Activated T-helper 2 cell treated with anti-CD3 and anti-CD28 coated beads, Interferon-gamma antibody, Interleukin-2, Interleukin-4, amounts not matched to agents 10 μg/mL and 5 μg/mL and 100 μg/mL, durations not matched to agents 14 hours and 24 hours and 36 hours (primary cell): Measurements from ENCODE around the gene ANAPC7. TPM values are rescaled to one million over a fixed set of nuclear protein-coding genes. Genes with fewer than 3 reads are reported as not detected.
"Not testable (repeated sequence)": the region's sequence is repeated elsewhere in the genome, so short reads cannot be mapped to it uniquely, and the experiment has no call there.

Experiments used
- DNase-seq: peaks from one replicate; pipeline ENCODE4 v3.0.0; 2021; ENCODE audit warnings: low spot score
- H3K27ac Mint-ChIP-seq: one replicate; pipeline ENCODE4 v1.8.0; 2021; ENCODE audit warnings: mixed read lengths
- H3K27me3 Mint-ChIP-seq: one replicate; pipeline ENCODE4 v1.8.0; 2021; ENCODE audit warnings: low read depth, mixed read lengths
- H3K36me3 Mint-ChIP-seq: one replicate; pipeline ENCODE4 v1.8.0; 2021; ENCODE audit warnings: low read depth, mixed read lengths
- H3K4me1 Mint-ChIP-seq: one replicate; pipeline ENCODE4 v1.8.0; 2021; ENCODE audit warnings: low read depth, mixed read lengths
- H3K4me3 Mint-ChIP-seq: one replicate; pipeline ENCODE4 v1.8.0; 2021; ENCODE audit warnings: low read depth, mild to moderate bottlenecking, moderate library complexity, mixed read lengths
- H3K9me3 Mint-ChIP-seq: one replicate; pipeline ENCODE4 v1.8.0; 2021; ENCODE audit warnings: mixed read lengths
- intact Hi-C: fragments of 100-400 bp; cut with micrococcal nuclease; formaldehyde crosslinking; loops from one replicate; pipeline ENCODE4 v1.15.1; 2023
- total RNA-seq: library from RNA; stranded (reverse); gene quantifications from 2 replicates; pipeline ENCODE4 v1.2.3, GENCODE V29; 2022

ANAPC7 gene
- total RNA-seq, 1 donor from 2014 or later = 68.4 TPM

DNA sequence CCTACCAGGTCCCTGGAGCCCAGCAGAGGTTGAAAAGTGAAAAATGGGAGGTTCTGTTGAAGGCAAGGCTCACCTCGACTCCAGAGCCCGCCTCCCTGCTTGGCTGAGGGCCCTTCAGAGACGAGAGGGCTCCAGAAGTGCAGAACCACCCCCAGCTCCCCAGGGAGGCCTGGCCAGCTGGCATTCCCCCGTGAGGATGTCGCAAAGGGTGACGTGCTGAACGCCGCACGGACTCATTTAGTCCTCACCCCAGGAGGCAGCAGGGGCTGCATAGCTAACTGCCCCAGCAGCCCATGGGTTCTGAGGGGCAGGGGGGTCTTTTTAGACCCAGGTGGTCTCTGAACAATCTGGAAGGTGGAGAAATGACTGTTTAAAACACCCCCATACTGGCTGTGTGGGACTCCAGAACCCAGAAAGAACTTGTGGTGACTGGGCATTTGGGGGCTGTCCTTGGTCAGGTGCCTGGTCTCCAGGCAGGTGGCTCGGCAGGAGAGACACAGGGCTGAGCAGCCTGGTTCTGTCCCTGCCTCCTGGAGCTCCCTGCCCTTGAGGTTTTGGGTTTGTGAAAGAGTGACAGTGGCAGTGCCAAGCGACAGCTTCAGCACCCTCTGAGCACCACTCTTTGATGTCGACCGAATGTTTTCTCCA, 32.0 kb downstream of the ANAPC7 start:
- intact Hi-C loops = no loop called here
- Mint-ChIP-seq H3K4me3 (no peak overlapping the region), H3K27ac (no peak overlapping the region), H3K4me1 (no peaks in the 10 kb centered on the region), H3K9me3 (no peaks in the 10 kb centered on the region), H3K36me3 (peaks cover 38% of the 10 kb centered on the region), H3K27me3 (no peaks in the 10 kb centered on the region)
- no peak for DNase-seq

DNA sequence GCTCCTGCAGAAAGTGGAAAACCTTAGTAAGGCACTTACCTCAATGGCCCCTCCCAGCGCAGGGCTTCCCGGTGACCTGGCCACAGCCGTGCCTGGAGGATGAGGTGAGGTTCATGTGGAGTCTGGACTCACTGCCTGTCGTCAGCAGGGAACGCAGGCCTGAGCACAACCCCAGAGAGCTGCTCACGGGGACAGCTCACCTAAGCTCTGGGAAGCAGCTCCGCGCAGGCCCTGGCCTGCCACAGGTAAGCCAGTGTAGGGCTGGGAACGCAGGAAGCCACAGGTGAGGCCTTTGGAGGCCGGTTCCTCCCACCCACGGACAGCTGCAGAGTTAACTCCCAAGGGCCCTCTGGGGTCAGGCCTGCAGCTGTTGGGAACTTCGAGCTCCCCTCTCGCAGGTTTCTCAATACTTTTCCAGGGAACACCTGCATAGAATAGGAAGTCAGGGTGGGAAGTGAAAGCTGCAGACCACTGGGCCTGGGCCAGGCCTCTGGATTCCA, 32.7 kb downstream of the ANAPC7 start:
- no peaks in the 10 kb centered on the region for H3K4me1 Mint-ChIP-seq
- no peaks in the 10 kb centered on the region for H3K27me3 Mint-ChIP-seq
- peaks cover 34% of the 10 kb centered on the region for H3K36me3 Mint-ChIP-seq
- no peak for DNase-seq
- no peak overlapping the region for H3K27ac Mint-ChIP-seq
- H3K4me3 Mint-ChIP-seq = no peak overlapping the region
- intact Hi-C loops = no loop called here
- no peaks in the 10 kb centered on the region for H3K9me3 Mint-ChIP-seq

DNA sequence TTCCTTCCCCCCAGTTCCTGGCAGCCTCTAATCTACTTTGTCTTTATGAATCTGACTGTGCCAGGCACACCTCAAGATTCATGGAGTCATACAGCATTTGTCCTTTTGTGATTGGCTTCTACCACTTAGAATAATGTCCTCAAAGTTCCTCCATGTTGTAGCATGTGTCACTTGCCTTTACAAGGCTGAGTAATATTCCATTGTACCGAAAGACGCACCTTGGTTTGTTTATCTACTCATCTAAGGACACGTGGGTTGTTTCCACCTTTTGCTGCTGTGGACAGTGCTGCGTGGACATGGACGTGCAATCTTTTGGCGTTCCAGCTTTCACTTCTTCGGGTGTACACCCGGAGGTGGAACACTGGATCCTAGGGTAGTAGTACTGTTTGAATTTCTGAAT, 33.5 kb downstream of the ANAPC7 start:
- H3K9me3 Mint-ChIP-seq = no peaks in the 10 kb centered on the region
- H3K27ac Mint-ChIP-seq = no peak overlapping the region
- peaks cover 28% of the 10 kb centered on the region for H3K36me3 Mint-ChIP-seq
- DNase-seq = no peak
- intact Hi-C loops = no loop called here
- no peak overlapping the region for H3K4me3 Mint-ChIP-seq
- no peaks in the 10 kb centered on the region for H3K4me1 Mint-ChIP-seq
- no peaks in the 10 kb centered on the region for H3K27me3 Mint-ChIP-seq

DNA sequence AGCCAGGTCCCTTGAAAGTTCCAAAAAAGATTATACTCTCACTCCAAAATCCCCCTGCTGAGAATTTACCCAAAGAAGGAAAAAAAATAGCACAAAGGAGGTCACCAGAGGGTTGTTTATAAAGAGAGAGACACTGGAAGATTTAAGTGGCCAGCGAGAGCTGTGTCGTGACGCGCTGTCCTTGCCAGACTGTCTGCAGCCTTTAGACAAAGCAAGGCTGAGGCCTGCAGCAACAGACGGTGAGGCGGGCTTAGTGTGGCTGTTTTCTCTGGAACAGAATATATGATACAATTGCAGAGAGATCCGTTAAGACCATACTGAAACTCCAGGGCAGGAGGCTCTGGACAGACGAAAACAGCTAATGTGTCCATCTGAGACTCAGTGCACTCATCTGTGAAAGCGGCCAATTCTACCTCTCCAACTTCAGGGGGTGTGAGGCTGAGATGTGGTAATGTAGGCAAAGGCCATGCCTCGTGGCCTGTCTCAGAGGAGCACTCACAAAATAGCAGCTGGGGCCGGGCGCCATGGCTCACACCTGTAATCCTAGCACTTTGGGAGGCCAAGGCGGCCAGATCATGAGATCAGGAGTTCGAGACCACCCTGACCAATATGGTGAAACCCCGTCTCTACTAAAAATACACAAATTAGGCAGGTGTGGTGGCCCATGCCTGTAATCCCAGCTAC, 36.2 kb downstream of the ANAPC7 start:
- no peak for DNase-seq
- H3K4me1 Mint-ChIP-seq = no peaks in the 10 kb centered on the region
- no peaks in the 10 kb centered on the region for H3K9me3 Mint-ChIP-seq
- intact Hi-C loops = no loop called here
- peaks cover 4% of the 10 kb centered on the region for H3K36me3 Mint-ChIP-seq
- no peak overlapping the region for H3K27ac Mint-ChIP-seq
- H3K4me3 Mint-ChIP-seq = no peak overlapping the region
- no peaks in the 10 kb centered on the region for H3K27me3 Mint-ChIP-seq

DNA sequence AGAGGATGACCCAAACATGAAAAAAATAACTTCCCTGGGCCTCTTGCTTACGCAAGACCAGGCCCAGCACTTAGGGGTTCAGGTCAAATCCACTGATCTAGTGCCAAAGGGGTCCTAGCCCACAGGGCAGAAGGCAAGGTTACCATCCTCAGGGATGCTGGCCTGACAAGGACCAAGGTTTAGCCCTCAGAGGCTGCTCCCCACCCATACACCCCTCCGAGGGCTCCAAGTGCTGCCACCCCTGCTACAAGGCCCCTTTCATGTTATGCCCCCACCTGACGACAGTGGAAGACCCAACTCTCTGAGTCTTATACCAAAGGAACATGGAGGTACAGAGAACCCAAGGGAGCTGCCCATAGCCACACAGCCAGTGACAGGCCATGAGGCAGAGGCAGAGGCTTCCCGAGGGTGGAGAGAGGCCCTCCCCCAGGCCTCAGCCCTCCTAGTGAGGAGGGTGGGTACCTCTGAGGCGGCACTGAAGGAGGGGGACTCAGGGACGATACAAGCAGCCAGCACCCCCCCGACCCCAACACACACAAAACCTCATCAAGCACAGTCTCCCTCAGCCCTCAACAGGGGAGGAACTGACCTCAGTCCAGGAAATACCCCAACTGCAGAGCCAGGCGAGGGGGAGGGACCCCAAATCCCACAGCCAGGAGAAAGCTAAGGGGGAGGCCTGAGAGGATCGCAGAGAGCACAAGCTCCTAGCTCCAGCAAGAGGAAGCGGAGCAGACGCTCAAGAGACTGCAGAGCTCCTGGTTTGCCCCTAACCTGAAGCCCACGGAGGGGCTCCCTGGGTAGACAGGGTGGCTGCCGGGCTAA, 37.0 kb downstream of the ANAPC7 start:
- Mint-ChIP-seq H3K9me3 (no peaks in the 10 kb centered on the region), H3K4me1 (no peaks in the 10 kb centered on the region), H3K27me3 (no peaks in the 10 kb centered on the region), H3K4me3 (no peak overlapping the region), H3K27ac (no peak overlapping the region), H3K36me3 (peaks cover 4% of the 10 kb centered on the region)
- no peak for DNase-seq
- intact Hi-C loops = no loop called here

DNA sequence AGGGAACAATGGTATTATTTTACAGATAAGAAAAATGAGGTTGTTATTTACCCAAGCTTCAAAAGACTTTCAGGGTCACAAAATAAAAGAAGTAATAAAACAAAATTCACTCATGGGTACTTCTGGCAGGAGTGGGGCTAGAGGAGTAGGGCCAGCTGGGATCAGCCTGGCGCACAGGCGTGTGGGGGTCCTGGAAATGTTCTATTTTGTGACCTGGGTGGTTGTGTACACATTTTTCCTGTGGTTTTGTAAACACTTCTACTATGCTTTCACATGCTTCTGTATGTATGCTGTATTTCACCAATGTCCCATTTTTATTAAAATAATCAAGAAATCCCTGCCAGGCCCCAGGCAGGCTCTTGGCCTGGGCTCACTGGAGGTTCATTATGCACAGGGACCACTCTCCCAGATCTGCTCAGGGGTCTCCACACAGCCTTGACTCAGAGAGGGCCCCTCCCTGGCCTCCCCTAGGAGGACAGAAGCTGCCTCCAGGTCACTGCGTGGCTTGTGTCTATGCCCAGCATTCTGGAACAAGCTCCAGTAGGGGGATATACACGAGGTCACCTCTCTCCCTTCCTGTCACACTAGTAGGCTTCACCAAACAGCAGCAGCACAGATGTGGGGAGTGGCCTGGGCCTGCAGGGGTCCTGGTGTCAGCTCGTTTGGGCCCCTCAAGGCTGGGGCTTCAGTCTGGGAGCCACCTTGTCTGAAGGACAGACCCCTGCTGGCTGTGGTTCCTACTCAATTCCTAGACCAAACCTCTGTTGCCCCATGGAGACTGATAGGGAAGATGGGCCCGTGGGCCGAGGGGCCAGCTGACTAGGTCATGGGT, 37.8 kb downstream of the ANAPC7 start:
- no peak overlapping the region for H3K4me3 Mint-ChIP-seq
- DNase-seq = no peak
- H3K9me3 Mint-ChIP-seq = no peaks in the 10 kb centered on the region
- H3K27ac Mint-ChIP-seq = no peak overlapping the region
- no peaks in the 10 kb centered on the region for H3K27me3 Mint-ChIP-seq
- intact Hi-C loops = no loop called here
- peaks cover 4% of the 10 kb centered on the region for H3K36me3 Mint-ChIP-seq
- no peaks in the 10 kb centered on the region for H3K4me1 Mint-ChIP-seq

DNA sequence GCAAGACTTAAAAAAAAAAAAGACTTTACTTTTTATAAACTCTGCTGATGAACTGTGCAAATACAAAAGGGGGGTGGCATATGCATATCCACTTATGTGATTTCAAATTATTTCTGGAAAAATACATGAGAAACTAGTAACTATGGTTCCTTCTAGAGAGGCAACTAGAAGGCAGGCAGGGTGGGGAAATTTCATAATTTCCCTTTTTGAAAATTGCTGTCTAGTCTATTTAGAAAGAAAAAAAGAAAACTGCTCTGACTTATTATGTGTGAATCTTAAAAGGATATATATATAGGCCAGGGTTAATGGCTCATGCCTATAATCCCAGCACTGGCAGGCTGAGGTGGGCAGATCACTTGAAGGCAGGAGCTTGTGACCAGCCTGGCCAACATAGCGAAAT, 42.3 kb downstream of the ANAPC7 start:
- intact Hi-C loops = no loop called here
- Mint-ChIP-seq H3K4me3 (no peak overlapping the region), H3K36me3 (no peaks in the 10 kb centered on the region), H3K9me3 (no peaks in the 10 kb centered on the region), H3K4me1 (no peaks in the 10 kb centered on the region), H3K27ac (no peak overlapping the region), H3K27me3 (no peaks in the 10 kb centered on the region)
- DNase-seq = no peak

DNA sequence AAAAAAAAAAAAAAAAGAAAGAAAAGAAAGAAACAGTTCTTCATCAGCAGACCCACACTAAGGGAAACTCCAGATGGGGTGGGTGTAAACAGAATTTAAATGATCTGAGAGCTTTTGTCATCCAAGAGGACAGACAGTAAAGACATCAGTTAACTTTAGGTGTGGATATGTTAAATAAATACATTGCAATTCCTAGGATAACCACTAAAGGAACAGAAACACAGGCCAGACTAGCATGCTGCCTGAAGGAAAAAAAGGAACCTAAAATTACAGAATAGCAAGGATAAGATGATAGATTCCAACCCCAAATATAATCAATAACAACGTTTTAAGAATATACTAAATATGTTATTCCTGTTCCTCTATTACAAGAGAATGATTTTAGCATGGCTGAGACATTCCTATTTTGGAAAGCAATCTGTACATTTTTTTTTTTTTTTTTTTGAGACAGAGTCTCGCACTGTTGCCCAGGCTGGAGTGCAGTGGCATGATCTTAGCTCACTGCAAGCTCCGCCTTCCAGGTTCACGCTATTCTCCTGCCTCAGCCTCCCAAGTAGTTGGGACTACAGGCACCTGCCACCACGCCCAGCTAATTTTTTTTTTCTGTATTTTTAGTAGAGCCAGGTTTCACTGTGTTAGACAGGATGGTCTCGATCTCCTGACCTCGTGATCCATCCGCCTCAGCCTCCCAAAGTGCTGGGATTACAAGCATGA, 45.0 kb downstream of the ANAPC7 start:
- H3K9me3 Mint-ChIP-seq, H3K36me3 Mint-ChIP-seq, H3K27ac Mint-ChIP-seq, H3K27me3 Mint-ChIP-seq, DNase-seq, H3K4me3 Mint-ChIP-seq, intact Hi-C loops: not testable (repeated sequence)
- H3K4me1 Mint-ChIP-seq = peaks cover 15% of the 10 kb centered on the region

DNA sequence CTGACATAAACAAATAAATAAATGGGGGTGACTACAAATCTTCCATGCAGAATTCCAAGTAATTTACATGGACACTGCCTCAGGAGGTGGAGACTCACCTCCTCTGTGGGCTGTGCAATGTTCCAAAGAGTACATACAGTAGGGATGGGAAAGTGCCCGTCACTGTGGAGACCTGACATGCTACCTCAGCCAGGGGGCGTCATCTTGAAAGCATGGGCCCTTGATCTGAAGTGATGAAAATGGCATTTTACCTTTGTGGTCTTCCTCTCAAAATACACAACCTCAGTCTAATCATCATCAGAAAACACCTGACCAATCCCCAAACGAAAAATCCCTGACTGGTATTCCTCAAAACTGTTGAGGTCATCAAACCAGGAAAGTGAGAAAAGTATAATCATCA, 48.4 kb downstream of the ANAPC7 start:
- Mint-ChIP-seq H3K4me1 (peaks cover 25% of the 10 kb centered on the region), H3K27ac (no peak overlapping the region), H3K9me3 (no peaks in the 10 kb centered on the region), H3K36me3 (peaks cover 11% of the 10 kb centered on the region), H3K4me3 (no peak overlapping the region), H3K27me3 (no peaks in the 10 kb centered on the region)
- no peak for DNase-seq
- intact Hi-C loops = loop anchor here (1.0 kb wide), 1 partner anchor 76 kb away; no protein-coding TSS in a partner anchor

DNA sequence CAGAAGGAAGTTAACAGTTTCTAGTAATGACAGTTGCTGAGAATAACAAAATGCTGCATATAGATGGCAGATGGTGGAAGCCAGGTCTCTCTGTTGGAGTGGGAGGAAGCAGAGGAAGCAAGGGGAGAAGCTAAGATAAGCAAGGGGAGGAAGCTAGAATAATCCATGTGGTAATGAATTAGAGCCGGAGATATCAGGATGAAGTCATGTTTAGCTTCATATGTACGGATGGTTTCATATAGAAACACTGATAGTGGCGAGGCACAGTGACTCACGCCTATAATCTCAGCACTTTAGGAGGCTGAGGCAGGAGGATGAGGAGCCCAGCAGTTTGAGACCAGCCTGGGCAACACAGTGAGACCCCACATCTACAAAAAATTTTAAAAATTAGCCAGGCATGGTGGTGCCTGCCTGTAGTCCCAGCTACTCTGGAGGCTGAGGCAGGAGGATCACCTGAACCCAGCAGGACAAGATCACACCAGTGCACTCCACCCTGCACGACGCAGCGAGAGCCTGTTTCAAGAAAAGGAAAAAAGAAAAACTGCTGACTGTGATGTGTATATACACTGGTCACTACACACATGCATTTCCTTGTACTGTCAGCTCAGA, 49.2 kb downstream of the ANAPC7 start:
- no peak for DNase-seq
- Mint-ChIP-seq H3K27me3 (no peaks in the 10 kb centered on the region), H3K27ac (peak overlapping the region; percentile 5), H3K36me3 (peaks cover 17% of the 10 kb centered on the region), H3K9me3 (no peaks in the 10 kb centered on the region), H3K4me1 (peaks cover 33% of the 10 kb centered on the region), H3K4me3 (no peak overlapping the region)
- intact Hi-C loops = loop anchor here (5.0 kb wide), 2 partner anchors 42 to 72 kb away; partner anchors contain the start of gene ATP2A2

DNA sequence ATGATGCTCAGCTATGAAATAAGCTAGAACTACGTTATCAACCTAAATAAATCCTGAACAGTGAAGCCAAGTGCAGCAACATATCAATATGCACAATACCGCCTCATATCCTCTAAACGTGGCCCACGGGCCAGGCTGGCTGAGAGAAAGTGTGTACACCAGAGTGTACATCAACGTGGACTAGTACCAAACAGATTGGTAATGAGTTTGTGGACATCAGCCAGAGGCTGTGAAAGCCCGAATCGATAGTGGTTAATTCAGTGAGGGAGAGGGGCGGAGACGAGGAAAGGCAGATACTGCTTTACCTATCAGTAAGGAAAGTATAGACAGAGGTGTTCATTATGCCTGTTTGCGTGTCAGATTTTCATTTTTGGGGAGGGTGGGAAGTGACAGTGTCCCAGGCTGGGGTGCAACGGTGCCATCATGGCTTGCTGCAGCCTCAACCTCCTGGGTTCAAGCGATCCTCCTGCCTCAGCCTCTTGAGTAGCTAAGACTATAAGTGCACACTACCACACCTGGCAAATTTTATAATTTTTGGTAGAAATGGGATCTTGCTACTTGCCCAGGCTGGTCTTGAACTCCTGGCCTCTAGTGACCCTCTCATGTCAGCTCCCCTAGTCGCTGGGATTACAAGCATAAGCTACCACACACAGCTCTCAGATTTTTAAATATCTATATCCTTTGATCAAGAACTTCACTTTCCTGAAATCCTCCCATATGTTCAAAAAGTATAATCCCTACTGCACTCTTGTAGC, 50.1 kb downstream of the ANAPC7 start:
- Mint-ChIP-seq H3K27me3 (no peaks in the 10 kb centered on the region), H3K4me1 (peaks cover 41% of the 10 kb centered on the region), H3K9me3 (no peaks in the 10 kb centered on the region), H3K36me3 (peaks cover 23% of the 10 kb centered on the region), H3K4me3 (no peak overlapping the region), H3K27ac (peak overlapping the region; percentile 5)
- intact Hi-C loops = loop anchor here (5.0 kb wide), 2 partner anchors 41 to 71 kb away; partner anchors contain the start of gene ATP2A2
- no peak for DNase-seq
